Activated CD4-positive, alpha-beta T cell treated with anti-CD3 and anti-CD28 coated beads, Interleukin-2, amount 50 U/mL, for 48 hours (primary cell): ENCODE results near the gene NUCB1.

ENCODE experiments used
- DNase-seq, 2 experiments: peaks; one replicate each; pipeline ENCODE4 v3.0.0-alpha.2; 2020

NUCB1 gene

GRCh38 chr19:48935864-48936263 lies 35.8 kb downstream of the NUCB1 start:
- no peak for DNase-seq

- DNase-seq = no peak
Measured at GRCh38 chr19:48938256-48938655, 38.1 kb downstream of the NUCB1 start.

- DNase-seq = no peak
Measured at GRCh38 chr19:48940902-48941301, 40.8 kb downstream of the NUCB1 start.

GRCh38 chr19:48943081-48943480 lies 43.0 kb downstream of the NUCB1 start:
- DNase-seq = no peak

- no peak for DNase-seq
Measured at GRCh38 chr19:48945415-48945814, 45.3 kb downstream of the NUCB1 start.

- DNase-seq = no peak
Measured at GRCh38 chr19:48945817-48946216, 45.7 kb downstream of the NUCB1 start.

- no peak for DNase-seq
Measured at GRCh38 chr19:48946463-48947257, 46.5 kb downstream of the NUCB1 start.

- DNase-seq = no peak
Measured at GRCh38 chr19:48947258-48947542, 47.1 kb downstream of the NUCB1 start.

GRCh38 chr19:48950159-48950558 lies 50.0 kb downstream of the NUCB1 start:
- no peak for DNase-seq

GRCh38 chr19:48950830-48951519 lies 50.9 kb downstream of the NUCB1 start:
- DNase-seq = no peak

- no peak for DNase-seq
Measured at GRCh38 chr19:48953141-48953540, 53.0 kb downstream of the NUCB1 start.

- no peak for DNase-seq
Measured at GRCh38 chr19:48953990-48954594, 54.0 kb downstream of the NUCB1 start.

- peak; percentile 98 for DNase-seq
Measured at GRCh38 chr19:48954595-48955307, 54.6 kb downstream of the NUCB1 start, which contains the start of gene BAX. TSS of gene BAX (plus strand) at chr19:48954875. CDS start at chr19:48954929, 54 bp downstream.

GRCh38 chr19:48955308-48955958 lies 55.3 kb downstream of the NUCB1 start:
- no peak for DNase-seq

GRCh38 chr19:48958006-48958405 lies 57.9 kb downstream of the NUCB1 start:
- DNase-seq = no peak

- no peak for DNase-seq
Measured at GRCh38 chr19:48959341-48960239, 59.5 kb downstream of the NUCB1 start.

GRCh38 chr19:48961051-48961649 lies 61.0 kb downstream of the NUCB1 start:
- no peak for DNase-seq

- DNase-seq = no peak
Measured at GRCh38 chr19:48961673-48962028, 61.5 kb downstream of the NUCB1 start.

- DNase-seq = peak; percentile 71 to 77
Measured at GRCh38 chr19:48962029-48962848, 62.1 kb downstream of the NUCB1 start.

GRCh38 chr19:48962849-48963165 lies 62.7 kb downstream of the NUCB1 start:
- DNase-seq = no peak
